NCI-H774 (cell line): ENCODE measurements around the gene SPOCK3.
"Not testable (repeated sequence)": the region's sequence is repeated elsewhere in the genome, so short reads cannot be mapped to it uniquely, and the experiment has no call there.

Source experiments
- DNase-seq: peaks from one replicate; lab custom pipeline; 2025; lab: John Stamatoyannopoulos, UW

Gene SPOCK3

GRCh38 chr4:166957451-166957850 is 276.8 kb downstream of the SPOCK3 start:
- DNase-seq, result no peak

DNA sequence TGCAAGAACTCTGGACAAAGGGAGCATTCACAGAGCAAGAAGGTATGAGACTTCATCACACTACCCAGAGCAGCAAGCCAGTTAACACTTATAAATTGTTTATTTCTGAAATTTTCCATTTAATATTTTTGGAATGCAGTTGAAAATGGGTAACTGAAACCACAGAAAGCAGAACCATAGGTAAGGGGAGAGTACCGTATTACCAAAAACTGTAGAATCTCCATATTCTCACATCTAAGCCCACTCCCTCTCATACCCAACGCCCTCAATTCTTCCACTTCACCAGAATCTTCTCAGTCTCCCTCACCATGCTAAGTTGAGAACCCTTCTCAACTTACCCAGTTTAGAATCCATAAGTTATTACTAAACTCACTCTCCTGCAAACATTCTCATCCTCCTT is 277.8 kb downstream of the SPOCK3 start:
- no peak for DNase-seq

DNA sequence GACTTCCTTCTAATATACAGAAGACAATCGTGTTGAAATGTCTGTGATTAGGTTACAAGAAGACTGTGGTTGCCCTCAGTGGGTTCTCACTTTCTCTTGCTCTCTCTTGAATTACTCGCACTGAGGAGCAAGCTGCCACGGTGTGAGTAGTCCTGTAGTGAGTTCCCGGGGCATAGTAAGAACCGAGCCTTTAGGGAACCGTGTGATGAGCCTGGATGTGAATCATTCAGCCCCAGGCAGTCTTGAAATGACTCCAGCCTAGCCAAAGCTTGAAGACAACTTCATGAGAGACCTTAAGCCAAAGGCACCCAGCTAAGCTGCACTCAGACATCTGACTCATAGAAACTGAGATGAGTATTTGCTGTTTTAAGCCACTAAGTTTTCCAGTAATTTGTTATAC is 292.7 kb downstream of the SPOCK3 start:
- no peak for DNase-seq

DNA sequence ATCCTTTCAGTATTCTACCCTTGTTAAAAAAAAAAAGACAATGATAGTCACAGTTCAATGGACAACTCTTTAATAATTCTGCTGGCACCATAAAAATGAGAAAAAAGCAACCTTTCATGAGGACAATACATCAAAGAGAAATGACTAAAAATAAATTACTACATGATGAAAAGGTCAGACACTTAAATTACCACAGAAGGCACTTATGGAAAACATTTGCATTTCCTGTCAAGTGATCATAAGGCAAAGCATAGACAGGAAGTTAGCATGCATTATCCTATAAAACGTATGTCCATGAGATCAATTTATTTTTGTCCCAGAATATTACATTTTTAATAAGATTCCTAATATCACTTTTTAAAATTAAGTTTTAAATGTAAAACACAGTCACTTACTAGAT is 303.8 kb downstream of the SPOCK3 start:
- no peak for DNase-seq

DNA sequence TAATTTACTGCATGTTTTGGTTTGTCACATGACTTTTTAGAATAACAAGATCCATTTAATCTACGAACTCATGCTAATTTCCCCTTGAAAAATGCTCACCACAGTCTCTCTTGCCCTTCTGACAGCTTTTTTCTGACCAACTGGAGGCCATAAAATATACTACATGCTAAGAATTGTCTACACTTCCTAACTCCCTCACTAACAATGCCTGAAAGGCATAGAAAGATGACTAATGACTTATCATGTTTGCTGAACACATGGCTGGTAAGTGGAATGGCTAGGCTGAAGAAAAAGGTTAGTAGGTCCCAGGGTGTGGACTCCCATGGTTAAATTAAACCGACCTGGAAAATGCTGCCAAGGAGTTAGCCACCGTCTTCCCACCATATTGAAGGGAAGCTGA is 309.9 kb downstream of the SPOCK3 start:
- no peak for DNase-seq

- no peak for DNase-seq
These were observed 320.4 kb downstream of the SPOCK3 start for GRCh38 chr4:166913926-166914325.

DNA sequence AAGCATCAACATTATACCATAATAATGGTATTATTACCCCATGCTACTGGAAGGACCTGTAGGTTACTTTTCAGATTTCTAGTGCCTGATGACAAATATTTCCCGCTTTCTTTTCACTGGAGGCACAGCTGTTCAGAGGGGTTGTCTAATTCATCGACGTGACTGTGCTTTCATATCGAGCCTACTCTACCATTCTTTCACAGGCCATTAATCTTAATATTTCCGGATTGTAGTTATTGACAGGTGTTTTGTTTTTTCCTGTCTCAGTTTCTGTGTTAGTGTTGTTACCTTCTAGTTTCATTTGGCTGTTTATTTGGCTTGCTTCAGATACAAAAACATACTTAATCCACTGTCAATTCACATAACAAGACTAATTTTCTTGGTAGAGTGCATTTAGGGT is 330.9 kb downstream of the SPOCK3 start:
- DNase-seq, result no peak

- DNase-seq, result no peak
These were observed 331.4 kb downstream of the SPOCK3 start for GRCh38 chr4:166902941-166903340.

DNA sequence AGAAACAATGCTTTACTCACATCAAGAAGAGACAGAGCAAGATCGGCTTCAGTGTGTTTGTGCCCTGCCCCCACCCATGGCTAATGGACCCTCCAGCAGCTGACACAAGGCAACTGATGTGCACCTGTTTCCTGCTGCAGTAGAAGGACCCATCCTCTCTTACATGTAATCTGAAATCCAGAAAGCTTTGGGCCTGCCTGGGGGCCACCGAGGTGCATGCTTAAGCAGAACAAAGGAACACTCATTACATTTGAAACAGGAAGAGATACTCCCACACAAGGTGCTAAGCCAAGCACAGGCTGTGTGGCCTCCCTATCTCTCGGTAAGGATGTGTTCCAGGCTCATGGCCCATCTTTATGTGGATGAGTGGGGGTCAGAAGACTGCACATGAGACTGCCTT is 338.0 kb downstream of the SPOCK3 start:
- DNase-seq, result no peak

DNA sequence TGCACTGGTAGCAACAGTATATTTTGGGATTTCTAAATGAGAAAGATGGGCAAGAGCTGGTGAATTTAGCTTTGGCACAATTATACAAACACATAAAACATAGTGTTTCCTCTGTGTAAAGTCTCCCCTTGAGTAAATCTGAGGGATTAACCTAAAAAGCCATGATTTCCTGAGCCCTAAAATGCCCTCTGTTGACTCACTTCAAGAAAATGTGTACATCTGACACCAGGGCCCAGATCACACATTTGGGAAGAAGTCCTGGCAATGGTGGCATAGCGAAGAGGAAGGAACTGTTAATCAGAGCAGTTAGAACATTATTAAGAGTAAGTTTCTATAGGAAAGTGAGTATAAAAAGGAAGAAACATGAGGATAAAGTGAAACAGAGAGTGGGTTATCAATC is 338.5 kb downstream of the SPOCK3 start:
- DNase-seq, result no peak

GRCh38 chr4:166887457-166887856 is 346.8 kb downstream of the SPOCK3 start:
- no peak for DNase-seq

GRCh38 chr4:166886718-166887117 is 347.6 kb downstream of the SPOCK3 start:
- DNase-seq, result no peak

- no peak for DNase-seq
These were observed 352.1 kb downstream of the SPOCK3 start for GRCh38 chr4:166882221-166882620.

- no peak for DNase-seq
These were observed 358.5 kb downstream of the SPOCK3 start for GRCh38 chr4:166875821-166876220.

DNA sequence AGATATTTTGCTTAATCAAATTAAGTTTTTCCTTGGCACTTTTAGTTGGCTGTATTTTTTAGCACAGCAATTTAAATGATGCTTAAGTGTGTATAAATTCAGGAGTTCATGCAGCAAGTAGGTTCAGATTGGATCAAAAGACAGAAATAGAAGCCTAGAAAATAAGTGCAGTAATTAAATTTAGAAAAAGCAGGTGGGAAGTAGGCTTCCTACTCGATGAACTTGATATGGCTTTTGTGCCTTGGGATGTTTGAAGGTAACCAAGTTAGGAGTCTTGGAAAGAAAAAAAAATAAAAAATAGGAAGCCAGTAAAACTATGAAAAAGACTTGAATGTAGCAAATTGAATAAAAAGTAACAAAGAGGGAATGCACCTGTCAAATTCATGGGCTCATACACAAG is 372.3 kb downstream of the SPOCK3 start:
- no peak for DNase-seq

GRCh38 chr4:166850398-166850797 is 383.9 kb downstream of the SPOCK3 start:
- DNase-seq, result not testable (repeated sequence)

- no peak for DNase-seq
These were observed 387.4 kb downstream of the SPOCK3 start for GRCh38 chr4:166846939-166847338.

- no peak for DNase-seq
These were observed 391.5 kb downstream of the SPOCK3 start for GRCh38 chr4:166842795-166843261.

GRCh38 chr4:166839615-166840251 is 394.6 kb downstream of the SPOCK3 start:
- DNase-seq, result no peak

- DNase-seq, result no peak
These were observed 395.2 kb downstream of the SPOCK3 start for GRCh38 chr4:166838975-166839614.

DNA sequence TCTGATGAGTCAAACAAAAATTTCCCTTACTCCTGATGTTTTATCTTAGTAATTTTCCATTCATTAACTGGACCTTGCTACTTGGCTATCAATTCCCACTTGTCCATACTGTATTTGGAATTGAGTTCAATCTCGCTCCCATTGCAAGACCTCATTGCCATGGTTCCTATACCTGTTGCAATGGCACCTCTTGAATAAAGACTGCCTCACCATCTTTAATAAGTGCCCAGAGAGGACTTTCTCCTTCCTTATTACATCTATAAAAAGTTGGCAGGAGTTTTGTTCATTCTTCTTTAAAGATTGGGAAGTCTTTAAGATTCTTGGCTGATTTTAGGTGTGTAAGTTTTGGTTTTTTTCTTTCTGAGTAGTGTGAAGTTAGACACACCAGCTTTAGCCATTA is 397.4 kb downstream of the SPOCK3 start:
- DNase-seq, result no peak

DNA sequence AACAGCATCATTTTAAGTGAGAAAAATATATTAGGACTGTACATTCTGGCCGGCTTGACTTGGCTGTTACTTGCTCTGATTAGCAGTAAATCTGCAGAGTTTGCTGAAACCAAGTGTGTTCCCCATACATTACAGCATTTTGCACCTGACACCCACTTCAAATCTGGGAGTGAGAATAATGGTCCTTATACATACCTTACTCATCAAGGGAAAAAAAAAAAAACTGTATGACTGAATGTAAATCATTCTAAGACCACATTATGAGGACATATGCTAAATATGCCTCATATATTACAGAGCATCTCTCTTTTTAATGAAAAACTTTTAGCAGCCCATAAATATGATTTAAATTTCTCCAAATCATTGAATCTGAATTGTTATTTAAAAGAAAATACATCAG is 406.7 kb downstream of the SPOCK3 start:
- DNase-seq, result no peak

DNA sequence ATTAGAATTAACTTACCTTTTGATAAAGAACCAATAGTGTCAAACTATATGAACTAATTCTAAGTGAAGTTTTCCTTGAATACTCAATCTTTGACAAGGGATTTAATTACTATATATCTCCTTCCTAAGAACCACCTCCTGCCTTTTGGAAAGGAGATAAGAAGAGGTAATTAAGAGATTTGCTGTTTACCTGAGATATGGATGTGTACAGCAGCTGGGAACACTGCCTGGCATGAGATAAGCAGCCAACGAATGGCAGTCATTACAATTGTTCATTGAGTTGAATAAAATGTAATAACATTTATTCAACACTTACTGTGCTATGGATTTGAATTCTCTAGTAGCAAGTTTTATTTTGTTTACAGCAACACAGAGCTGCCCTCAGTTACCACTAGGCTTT is 407.1 kb downstream of the SPOCK3 start:
- no peak for DNase-seq

DNA sequence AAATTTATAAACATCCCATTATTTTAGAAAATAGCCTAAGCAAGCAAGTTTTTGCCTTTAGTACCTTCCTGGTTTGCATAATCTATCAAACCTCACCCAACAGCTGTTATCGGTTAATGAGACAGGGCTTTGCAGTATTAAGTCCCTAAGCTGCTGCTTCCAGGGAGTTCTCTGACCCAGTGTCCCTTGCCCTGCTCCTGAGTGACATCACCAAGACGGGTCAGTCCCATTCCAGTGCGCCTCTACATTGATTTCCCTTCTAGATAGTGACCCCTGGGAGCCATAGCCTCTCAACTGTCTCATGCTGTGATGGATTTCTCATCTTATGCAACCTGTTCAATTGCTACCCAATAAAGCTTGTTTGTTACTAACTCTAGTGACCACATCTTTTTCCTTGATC is 410.4 kb downstream of the SPOCK3 start:
- DNase-seq, result no peak
